HepG2 (cell line): ENCODE results near the gene SNAP25. TPM values are rescaled to one million over a fixed set of nuclear protein-coding genes. Genes with fewer than 3 reads are reported as not detected.

ENCODE experiments used
- ATAC-seq: fragments of 200-7000 bp; cut with Tn5 transposase; 3 replicates; pipeline ENCODE4 v1.9.1; 2020; ENCODE audit warnings: mild to moderate bottlenecking, moderate library complexity
- BruUV-seq: library from RNA; stranded (reverse); fragments of 400-500 nt; replicated peaks from 2 replicates; lab custom pipeline; 2021; lab: Mats Ljungman, UMichigan
- CTCF ChIA-PET: fragments of 300-600 bp; formaldehyde crosslinking; extraction: SDS; loops from one replicate; lab custom pipeline; 2021; ENCODE audit warnings: low total read pairs, inconsistent platforms, low intra/inter-chr PET ratio; lab: Yijun Ruan, JAX
- POLR2A ChIA-PET: fragments of 350-600 bp; sonication (Branson Sonifier 250); formaldehyde crosslinking; loops from one replicate; lab custom pipeline; 2020; ENCODE audit warnings: antibody characterized with exemption, inconsistent platforms; lab: Yijun Ruan, JAX
- DNase-seq: peaks from one replicate; pipeline ENCODE4 v3.0.0-alpha.2; 2015; ENCODE audit warnings: low spot score
- FAIRE-seq: peaks from 3 replicates; lab custom pipeline; 2011; peaks lifted over from hg19 to GRCh38; lab: Jason Lieb, UNC
- H2AFZ ChIP-seq: one replicate; pipeline ENCODE4 v1.6.1; 2011; ENCODE audit warnings: low read length, inconsistent platforms
- H3K27ac ChIP-seq: fragments of 300-600 bp; 3 replicates; pipeline ENCODE4 v1.8.0; 2011; ENCODE audit warnings: mixed run types, mild to moderate bottlenecking, mixed read lengths, low read length, inconsistent platforms; ENCODE audit not compliant: insufficient read depth; ENCODE audit errors: extremely low read length
- H3K27me3 ChIP-seq, 2 experiments: fragments of 200-600 bp in 1 of 2; 2 replicates in 1 of 2; 3 replicates in 1 of 2; pipeline versions ENCODE4 v1.6.0 to v1.8.0; 2011; ENCODE audit warnings: low read length in 2 of 2, mild to moderate bottlenecking in 2 of 2, moderate library complexity in 2 of 2, inconsistent platforms in 1 of 2; ENCODE audit not compliant: insufficient read depth in 2 of 2, control insufficient read depth in 1 of 2
- H3K36me3 ChIP-seq, 2 experiments: fragments of 200-600 bp in 1 of 2; replicated peaks in 1 of 2; 2 replicates in 1 of 2; 3 replicates in 1 of 2; pipeline versions ENCODE4 v1.5.1 to v1.8.0; 2011; ENCODE audit warnings: low read length in 2 of 2, inconsistent platforms in 1 of 2; ENCODE audit not compliant: insufficient read depth in 2 of 2, control insufficient read depth in 1 of 2
- H3K4me1 ChIP-seq: 2 replicates; pipeline ENCODE4 v1.5.1; 2012; ENCODE audit warnings: low read length, inconsistent platforms; ENCODE audit not compliant: insufficient read depth
- H3K4me2 ChIP-seq: 2 replicates; pipeline ENCODE4 v1.6.0; 2011; ENCODE audit warnings: low read depth, low read length, inconsistent platforms
- H3K4me3 ChIP-seq, 3 experiments: fragments of 200-600 bp in 1 of 3; sonication (generic), shearing (Covaris generic) in 1 of 3; replicated peaks in 1 of 3; 2 replicates each; pipeline ENCODE4 v1.5.1; 2011 to 2016; ENCODE audit warnings: low read length in 3 of 3, inconsistent platforms in 2 of 3, low read depth in 2 of 3, mild to moderate bottlenecking in 2 of 3, control low read depth in 1 of 3, mixed read lengths in 1 of 3; ENCODE audit not compliant: insufficient read depth in 1 of 3
- H3K79me2 ChIP-seq: one replicate; pipeline ENCODE4 v1.6.1; 2011; ENCODE audit warnings: low read length, inconsistent platforms; ENCODE audit not compliant: insufficient read depth
- H3K9ac ChIP-seq: 2 replicates; pipeline ENCODE4 v1.6.0; 2011; ENCODE audit warnings: mild to moderate bottlenecking, low read depth, low read length, inconsistent platforms; ENCODE audit not compliant: insufficient read depth
- H3K9me3 ChIP-seq: 2 replicates; pipeline ENCODE4 v1.5.1; 2012; ENCODE audit warnings: mild to moderate bottlenecking, low read length
- H4K20me1 ChIP-seq: 2 replicates; pipeline ENCODE4 v1.6.0; 2011; ENCODE audit warnings: inconsistent platforms, mild to moderate bottlenecking, low read length, moderate library complexity; ENCODE audit not compliant: insufficient read depth
- ARNT ChIP-seq: fragments of 450-650 bp; IDR thresholded peaks from 2 replicates; pipeline ENCODE4 v1.6.1; 2017
- EHMT2 ChIP-seq: fragments of 200-600 bp; sonication (generic); IDR thresholded peaks from 2 replicates; pipeline ENCODE4 v1.7.0; 2017; ENCODE audit warnings: antibody characterized with exemption, low read depth, low read length, borderline replicate concordance
- HIC2 ChIP-seq: sonication (generic); formaldehyde crosslinking; IDR thresholded peaks from 2 replicates; pipeline ENCODE4 v1.9.0; 2022; ENCODE audit warnings: low read depth, missing genetic modification reagents
- HNRNPL ChIP-seq: fragments of 200-400 bp; formaldehyde crosslinking; IDR thresholded peaks from 2 replicates; pipeline ENCODE4 v1.6.1; 2017; ENCODE audit warnings: mild to moderate bottlenecking, low read depth, low read length
- NCOA5 ChIP-seq: sonication (generic); formaldehyde crosslinking; IDR thresholded peaks from 2 replicates; pipeline ENCODE4 v1.4.0; 2020; ENCODE audit warnings: missing genetic modification reagents
- NONO ChIP-seq, 2 experiments: fragments of 450-650 bp in 1 of 2; sonication (generic) in 1 of 2; formaldehyde crosslinking in 1 of 2; IDR thresholded peaks in 1 of 2; conservative IDR thresholded peaks in 1 of 2; 2 replicates each; pipeline versions ENCODE4 v1.6.1 to v1.8.0; 2017 to 2022; ENCODE audit warnings: mild to moderate bottlenecking in 1 of 2, missing genetic modification reagents in 1 of 2, moderate library complexity in 1 of 2
- WGBS: methylation state at CpG from one replicate; pipeline ENCODE4 v1.1.6; 2017; ENCODE audit warnings: low lambda C conversion rate; 5-methylcytosine and 5-hydroxymethylcytosine counted together
- in situ Hi-C: cut with HindIII; loops from 2 replicates; pipeline ENCODE4 v1.10.0; 2017; ENCODE audit warnings: low pct_unique_long_range_greater_than_20kb; ENCODE audit not compliant: extremely low pct_ligation_motif_present
- intact Hi-C: fragments of 100-400 bp; cut with micrococcal nuclease; formaldehyde crosslinking; loops from one replicate; pipeline ENCODE4 v1.10.0; 2022; ENCODE audit not compliant: unreplicated experiment
- polyA plus RNA-seq, 8 experiments: library from polyadenylated mRNA; depleted of rRNA in 3 of 8; stranded (reverse) in 7 of 8; unstranded in 1 of 8; fragments of >200 nt; fragmentation: Illumina TruSeq in 4 of 8; extraction: Trizol in 4 of 8; gene quantifications; 2 replicates each; pipeline versions ENCODE4 v1.2.1 to v1.2.3, GENCODE V29; 2011 to 2016; ENCODE audit warnings: low read depth in 4 of 8, missing spikeins in 1 of 8, mixed read lengths in 1 of 8; ENCODE audit not compliant: insufficient read depth in 1 of 8
- total RNA-seq, 5 experiments: library from RNA; depleted of rRNA; stranded (reverse); fragments of >200 nt; fragmentation: Illumina TruSeq; extraction: Trizol; gene quantifications; 2 replicates each; pipeline ENCODE4 v1.2.3, GENCODE V29; 2016; ENCODE audit warnings: low read depth in 1 of 5
- TF ChIP-seq, protein P1 (sequence below): sonication (generic); formaldehyde crosslinking; IDR thresholded peaks from 2 replicates; pipeline ENCODE4 v1.4.0; 2020; ENCODE audit warnings: missing genetic modification reagents
- TF ChIP-seq, protein P2 (sequence below): sonication (generic); formaldehyde crosslinking; IDR thresholded peaks from 2 replicates; pipeline ENCODE4 v1.5.1; 2020; ENCODE audit warnings: missing genetic modification reagents, mild to moderate bottlenecking, borderline replicate concordance
- TF ChIP-seq, protein P3 (sequence below): sonication (generic); formaldehyde crosslinking; conservative IDR thresholded peaks from 2 replicates; pipeline ENCODE4 v1.8.0; 2022; ENCODE audit warnings: low read depth, missing genetic modification reagents

Gene SNAP25
- total and polyA plus RNA-seq, 2 of the 13 experiments (the other 11 are each of a cell fraction or from before 2014, with no cell fraction given): not detected

DNA sequence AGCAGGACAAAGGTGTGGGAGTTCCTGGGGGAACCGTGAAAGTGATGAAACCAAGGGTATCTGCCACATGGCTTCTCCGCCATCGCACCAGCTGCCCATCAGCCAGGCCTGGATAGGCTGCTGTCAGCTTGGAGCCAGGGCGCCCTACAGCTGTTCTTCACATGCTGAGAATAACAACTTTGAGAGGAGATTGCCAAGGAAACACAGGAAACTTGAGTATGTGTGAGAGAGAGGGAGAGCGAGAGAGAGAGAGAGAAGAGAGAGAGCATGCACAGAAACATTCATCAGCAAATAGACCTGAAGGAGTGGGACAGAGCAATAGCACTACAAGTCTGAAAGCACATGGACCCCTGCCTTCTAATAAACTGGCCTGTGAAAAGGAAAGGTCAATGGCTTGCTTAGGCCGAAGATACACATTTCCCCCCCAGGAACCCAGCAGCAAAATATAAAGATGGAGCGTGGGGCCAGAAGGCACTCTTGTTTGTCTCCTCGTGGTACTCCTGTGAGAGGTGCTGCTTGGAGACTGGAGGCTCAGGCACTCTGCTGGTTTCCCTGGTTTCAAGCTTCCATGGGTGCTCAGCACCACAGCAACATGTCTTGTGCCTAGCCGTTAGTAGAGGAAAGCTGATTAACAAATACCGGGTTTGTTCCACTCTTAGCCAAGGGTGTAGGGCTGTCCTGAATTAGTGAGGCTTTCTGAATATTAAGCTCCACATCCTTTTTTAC lies 53.0 kb downstream of the SNAP25 start:
- H3K9ac ChIP-seq: no peak overlapping the region
- H3K4me1 ChIP-seq: no peaks in the 10 kb centered on the region
- CTCF ChIA-PET: no interaction called here
- no peak overlapping the region for H2AFZ ChIP-seq
- WGBS: 54% methylated on average over 10 of the region's 10 CpGs
- POLR2A ChIA-PET: no interaction called here
- in situ Hi-C loops (no loop called here), intact Hi-C loops (no loop called here)
- DNase-seq (no peak), ATAC-seq (no peak), FAIRE-seq (no peak)
- no peaks in the 10 kb centered on the region for H3K79me2 ChIP-seq
- H3K27me3 ChIP-seq: no peaks in the 10 kb centered on the region; a peak in 1 of 5 replicates
- H3K36me3 ChIP-seq: no peaks in the 10 kb centered on the region
- no peaks in the 10 kb centered on the region for H4K20me1 ChIP-seq
- H3K27ac ChIP-seq: no peak overlapping the region
- H3K4me2 ChIP-seq: no peak overlapping the region
- 0 out of 2 replicates have a peak, but pooled peaks have one; percentile 19 for TF ChIP-seq NONO (IDR thresholded peaks at IDR 0.05)
- TF ChIP-seq NONO (CRISPR knock-in tag; conservative IDR thresholded peaks at IDR 0.05): no peak
- no peak for TF ChIP-seq HIC2
- no peak for TF ChIP-seq NCOA5 (CRISPR knock-in tag)
- BruUV-seq: no TSS peak
- no peak overlapping the region for H3K4me3 ChIP-seq
- no peaks in the 10 kb centered on the region for H3K9me3 ChIP-seq

DNA sequence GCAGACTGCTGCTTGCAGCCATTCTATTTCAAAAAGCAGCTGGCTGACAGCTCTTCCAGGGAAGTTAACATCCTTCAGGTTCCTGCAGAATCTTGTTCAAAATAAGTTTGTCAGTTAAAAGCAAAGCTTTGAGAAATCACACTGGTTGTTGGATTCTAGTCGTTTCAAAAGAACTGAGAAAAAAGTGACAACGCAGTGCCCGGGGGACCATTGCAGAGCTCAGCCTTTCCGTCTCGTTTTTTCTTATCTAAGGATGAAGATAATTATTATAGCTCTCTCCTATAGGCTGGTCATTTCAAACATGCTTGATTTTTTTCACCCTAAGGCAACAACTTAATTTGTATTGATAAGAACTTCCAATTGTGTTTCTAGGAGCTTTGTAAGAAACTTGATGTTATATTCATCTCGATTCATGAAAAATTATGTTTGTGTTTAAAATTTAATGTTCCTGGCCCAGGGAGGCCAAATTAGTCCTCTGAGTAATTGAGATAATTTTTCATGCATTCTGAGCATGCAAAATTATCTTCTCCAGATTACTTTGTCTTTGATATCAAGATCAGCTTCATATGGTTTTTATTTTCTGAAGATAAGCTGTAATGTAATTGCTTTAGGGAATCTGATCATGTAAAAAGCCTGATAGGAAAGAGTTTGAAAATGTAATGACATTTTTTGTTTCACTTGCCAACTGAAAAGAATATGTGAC lies 58.4 kb downstream of the SNAP25 start:
- no peaks in the 10 kb centered on the region for H3K4me1 ChIP-seq
- FAIRE-seq: no peak
- WGBS: 42% methylated on average over 6 of the region's 6 CpGs
- TF ChIP-seq, protein P1, sequence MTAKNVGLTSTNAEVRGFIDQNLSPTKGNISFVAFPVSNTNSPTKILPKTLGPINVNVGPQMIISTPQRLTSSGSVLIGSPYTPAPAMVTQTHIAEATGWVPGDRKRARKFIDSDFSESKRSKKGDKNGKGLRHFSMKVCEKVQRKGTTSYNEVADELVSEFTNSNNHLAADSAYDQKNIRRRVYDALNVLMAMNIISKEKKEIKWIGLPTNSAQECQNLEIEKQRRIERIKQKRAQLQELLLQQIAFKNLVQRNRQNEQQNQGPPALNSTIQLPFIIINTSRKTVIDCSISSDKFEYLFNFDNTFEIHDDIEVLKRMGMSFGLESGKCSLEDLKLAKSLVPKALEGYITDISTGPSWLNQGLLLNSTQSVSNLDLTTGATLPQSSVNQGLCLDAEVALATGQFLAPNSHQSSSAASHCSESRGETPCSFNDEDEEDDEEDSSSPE: no peak
- TF ChIP-seq, protein P2, sequence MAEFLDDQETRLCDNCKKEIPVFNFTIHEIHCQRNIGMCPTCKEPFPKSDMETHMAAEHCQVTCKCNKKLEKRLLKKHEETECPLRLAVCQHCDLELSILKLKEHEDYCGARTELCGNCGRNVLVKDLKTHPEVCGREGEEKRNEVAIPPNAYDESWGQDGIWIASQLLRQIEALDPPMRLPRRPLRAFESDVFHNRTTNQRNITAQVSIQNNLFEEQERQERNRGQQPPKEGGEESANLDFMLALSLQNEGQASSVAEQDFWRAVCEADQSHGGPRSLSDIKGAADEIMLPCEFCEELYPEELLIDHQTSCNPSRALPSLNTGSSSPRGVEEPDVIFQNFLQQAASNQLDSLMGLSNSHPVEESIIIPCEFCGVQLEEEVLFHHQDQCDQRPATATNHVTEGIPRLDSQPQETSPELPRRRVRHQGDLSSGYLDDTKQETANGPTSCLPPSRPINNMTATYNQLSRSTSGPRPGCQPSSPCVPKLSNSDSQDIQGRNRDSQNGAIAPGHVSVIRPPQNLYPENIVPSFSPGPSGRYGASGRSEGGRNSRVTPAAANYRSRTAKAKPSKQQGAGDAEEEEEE (CRISPR knock-in tag): no peak
- no peak for TF ChIP-seq EHMT2
- TF ChIP-seq HNRNPL: no peak
- TF ChIP-seq, protein P3, sequence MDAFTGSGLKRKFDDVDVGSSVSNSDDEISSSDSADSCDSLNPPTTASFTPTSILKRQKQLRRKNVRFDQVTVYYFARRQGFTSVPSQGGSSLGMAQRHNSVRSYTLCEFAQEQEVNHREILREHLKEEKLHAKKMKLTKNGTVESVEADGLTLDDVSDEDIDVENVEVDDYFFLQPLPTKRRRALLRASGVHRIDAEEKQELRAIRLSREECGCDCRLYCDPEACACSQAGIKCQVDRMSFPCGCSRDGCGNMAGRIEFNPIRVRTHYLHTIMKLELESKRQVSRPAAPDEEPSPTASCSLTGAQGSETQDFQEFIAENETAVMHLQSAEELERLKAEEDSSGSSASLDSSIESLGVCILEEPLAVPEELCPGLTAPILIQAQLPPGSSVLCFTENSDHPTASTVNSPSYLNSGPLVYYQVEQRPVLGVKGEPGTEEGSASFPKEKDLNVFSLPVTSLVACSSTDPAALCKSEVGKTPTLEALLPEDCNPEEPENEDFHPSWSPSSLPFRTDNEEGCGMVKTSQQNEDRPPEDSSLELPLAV (CRISPR knock-in tag): no peak
- TF ChIP-seq ARNT: no peak

More for the DNA sequence above, 58.4 kb downstream of the SNAP25 start:
- ChIA-PET CTCF (no interaction called here), POLR2A (no interaction called here)
- intact Hi-C loops (no loop called here), in situ Hi-C loops (no loop called here)
- no peak overlapping the region for H3K27ac ChIP-seq
- BruUV-seq: no TSS peak
- no peak overlapping the region for H3K4me2 ChIP-seq
- peaks cover 0 to 19% of the 10 kb centered on the region in 2 experiments; a peak in 3 of 5 replicates for H3K27me3 ChIP-seq
- H3K9ac ChIP-seq: no peak overlapping the region
- H3K4me3 ChIP-seq: no peak overlapping the region
- no peaks in the 10 kb centered on the region for H4K20me1 ChIP-seq
- no peaks in the 10 kb centered on the region for H3K79me2 ChIP-seq
- ATAC-seq (no peak), DNase-seq (no peak)
- no peaks in the 10 kb centered on the region for H3K36me3 ChIP-seq
- H3K9me3 ChIP-seq: no peaks in the 10 kb centered on the region
- H2AFZ ChIP-seq: no peak overlapping the region
